Sigmoid colon (tissue), 7 donors: ENCODE measurements around the gene THRA. TPM values are rescaled to one million over a fixed set of nuclear protein-coding genes. Genes with fewer than 3 reads are reported as not detected.

Source experiments
- DNase-seq: peaks from one replicate; pipeline ENCODE4 v3.0.0-alpha.2; 2019
- H3K27ac ChIP-seq, 4 donors: fragments of 200-600 bp; sonication (generic); one replicate each; pipeline ENCODE4 v1.5.1; 2016 to 2019; ENCODE audit warnings: mild to moderate bottlenecking in 1 of 4
- H3K27me3 ChIP-seq, 3 donors: fragments of 200-600 bp; sonication (generic); one replicate each; pipeline ENCODE4 v1.5.1; 2019; ENCODE audit warnings: mild to moderate bottlenecking in 1 of 3
- H3K36me3 ChIP-seq, 4 donors: fragments of 200-600 bp; sonication (generic); one replicate each; pipeline ENCODE4 v1.5.1; 2016 to 2019
- H3K4me1 ChIP-seq, 4 donors: fragments of 200-600 bp; sonication (generic); one replicate each; pipeline ENCODE4 v1.5.1; 2017 to 2019
- H3K4me3 ChIP-seq, 4 donors: fragments of 200-600 bp; sonication (generic); one replicate each; pipeline ENCODE4 v1.5.1; 2017 to 2019; ENCODE audit warnings: mild to moderate bottlenecking in 2 of 4, moderate library complexity in 1 of 4
- H3K9me3 ChIP-seq, 4 donors: fragments of 200-600 bp in 3 of 4; sonication (generic) in 3 of 4; one replicate each; pipeline versions ENCODE4 v1.5.1 to v1.6.1; 2013 to 2019
- CTCF ChIP-seq, 4 experiments: fragments of 450-650 bp in 3 of 4; fragments of 200-600 bp in 1 of 4; IDR thresholded peaks; one replicate each; pipeline ENCODE4 v1.5.1; 2016 to 2019; ENCODE audit warnings: antibody characterized with exemption in 4 of 4, mild to moderate bottlenecking in 3 of 4, moderate library complexity in 2 of 4
- EP300 ChIP-seq, 4 donors: sonication (generic); formaldehyde crosslinking; IDR thresholded peaks; one replicate each; pipeline ENCODE4 v1.6.1; 2017; ENCODE audit warnings: antibody characterized with exemption in 4 of 4
- POLR2A ChIP-seq, 2 donors: fragments of 450-650 bp; IDR thresholded peaks; one replicate each; pipeline ENCODE4 v1.6.1; 2016; ENCODE audit warnings: antibody characterized with exemption in 2 of 2, mild to moderate bottlenecking in 2 of 2, moderate library complexity in 2 of 2
- POLR2AphosphoS5 ChIP-seq, 4 donors: sonication (generic); formaldehyde crosslinking; IDR thresholded peaks; one replicate each; pipeline ENCODE4 v1.6.1; 2017; ENCODE audit warnings: antibody characterized with exemption in 4 of 4
- WGBS, 2 donors: extraction: QIAGEN DNeasy Blood & Tissue Kit; methylation state at CpG; one replicate each; pipeline ENCODE4 v1.1.7; 2013; 5-methylcytosine and 5-hydroxymethylcytosine counted together
- intact Hi-C: fragments of 100-400 bp; cut with DNase I; formaldehyde crosslinking; loops from one replicate; pipeline ENCODE4 v1.15.1; 2023
- polyA plus RNA-seq, 3 donors: library from polyadenylated mRNA; stranded (reverse); fragments of 200-250 nt; gene quantifications; one replicate each; pipeline ENCODE4 v1.2.3, GENCODE V29; 2013
- total RNA-seq, 4 donors: library from RNA; depleted of rRNA; stranded (reverse); fragments of >200 nt; gene quantifications; one replicate each; pipeline ENCODE4 v1.1.0, GENCODE V29; 2016
- donor health status: healthy with polysubstance abuse.
- donor health status: Bipolar disorder and iron deficiency.
- donor health status: healthy.

The THRA gene
- total and polyA plus RNA-seq, 7 donors = 25.4 to 86.1 (median 78.8) TPM

- H3K27ac ChIP-seq = peak overlapping the region; percentile 97 to 100 (median 98)
- intact Hi-C loops = no loop called here
- no peaks in the 10 kb centered on the region for H3K9me3 ChIP-seq
- no peaks in the 10 kb centered on the region for H3K36me3 ChIP-seq
- H3K4me1 ChIP-seq = peaks cover 0 to 99% (median 98%) of the 10 kb centered on the region in 4 donors
- DNase-seq = no peak
- H3K4me3 ChIP-seq = no peak overlapping the region
- 57 to 82% methylated on average over 20 of the region's 20 CpGs for WGBS, 2 donors
- TF ChIP-seq EP300 (IDR thresholded peaks at IDR 0.05) (no peak), POLR2AphosphoS5 (IDR thresholded peaks at IDR 0.05) (no peak), CTCF (IDR thresholded peaks at IDR 0.05) (no peak), POLR2A (IDR thresholded peaks at IDR 0.05) (no peak)
- no peaks in the 10 kb centered on the region for H3K27me3 ChIP-seq
Measured at GRCh38 chr17:40106760-40107521, 44.2 kb downstream of the THRA start.

- Histone ChIP-seq H3K9me3 (no peaks in the 10 kb centered on the region), H3K4me1 (peaks cover 0 to 100% (median 98%) of the 10 kb centered on the region in 4 donors), H3K4me3 (peak overlapping the region in 1 of 4 donors; percentile 13), H3K27ac (peak overlapping the region; percentile 97 to 100 (median 98)), H3K36me3 (no peaks in the 10 kb centered on the region), H3K27me3 (no peaks in the 10 kb centered on the region)
- WGBS, 2 donors = 37 to 68% methylated on average over 5 of the region's 5 CpGs
- TF ChIP-seq POLR2A (IDR thresholded peaks at IDR 0.05) = peak in 1 of 2 donors; percentile 49
- TF ChIP-seq CTCF (IDR thresholded peaks at IDR 0.05) = no peak
- no peak for TF ChIP-seq POLR2AphosphoS5 (IDR thresholded peaks at IDR 0.05)
- no peak for TF ChIP-seq EP300 (IDR thresholded peaks at IDR 0.05)
- no peak for DNase-seq
- intact Hi-C loops = loop anchor here (1.0 kb wide), 1 partner anchor 8 kb away; no protein-coding TSS in a partner anchor
Measured at GRCh38 chr17:40107522-40108174, 44.9 kb downstream of the THRA start.

- Histone ChIP-seq H3K27me3 (no peaks in the 10 kb centered on the region), H3K4me1 (peaks cover 0 to 98% (median 94%) of the 10 kb centered on the region in 4 donors), H3K27ac (peak overlapping the region; percentile 97 to 100 (median 98)), H3K9me3 (no peaks in the 10 kb centered on the region), H3K4me3 (no peak overlapping the region), H3K36me3 (no peaks in the 10 kb centered on the region)
- DNase-seq = peak; percentile 66
- WGBS, 2 donors = 79 to 90% methylated on average over 9 of the region's 9 CpGs
- TF ChIP-seq POLR2AphosphoS5 (IDR thresholded peaks at IDR 0.05) (no peak), CTCF (IDR thresholded peaks at IDR 0.05) (no peak), POLR2A (IDR thresholded peaks at IDR 0.05) (no peak), EP300 (IDR thresholded peaks at IDR 0.05) (no peak)
- intact Hi-C loops = loop anchor here (1.0 kb wide), 1 partner anchor 10 kb away; no protein-coding TSS in a partner anchor
Measured at GRCh38 chr17:40108970-40109824, 46.4 kb downstream of the THRA start.

GRCh38 chr17:40110026-40110845 lies 47.5 kb downstream of the THRA start:
- TF ChIP-seq CTCF (IDR thresholded peaks at IDR 0.05) (no peak), EP300 (IDR thresholded peaks at IDR 0.05) (no peak), POLR2AphosphoS5 (IDR thresholded peaks at IDR 0.05) (no peak), POLR2A (IDR thresholded peaks at IDR 0.05) (no peak)
- H3K27ac ChIP-seq = peak overlapping the region; percentile 97 to 100 (median 98)
- WGBS, 2 donors = 66 to 77% methylated on average over 3 of the region's 3 CpGs
- peak; percentile 78 for DNase-seq
- peak overlapping the region in 1 of 4 donors; percentile 1 for H3K4me3 ChIP-seq
- no peaks in the 10 kb centered on the region for H3K27me3 ChIP-seq
- intact Hi-C loops = loop anchor here (2.0 to 5.0 kb wide), 3 partner anchors 47 to 177 kb away; partner anchors contain the start of genes CDC6 and THRA
- no peaks in the 10 kb centered on the region for H3K36me3 ChIP-seq
- peaks cover 0 to 96% (median 88%) of the 10 kb centered on the region in 4 donors for H3K4me1 ChIP-seq
- no peaks in the 10 kb centered on the region for H3K9me3 ChIP-seq
